GM21717 (cell line): ENCODE data around the gene TTC28.

ENCODE experiments used
- ATAC-seq: cut with Tn5 transposase; IDR thresholded peaks from one replicate; pipeline ENCODE4 v1.9.1; 2021; ENCODE audit warnings: mild to moderate bottlenecking, moderate library complexity; ENCODE audit not compliant: unreplicated experiment

TTC28 gene

GRCh38 chr22:28411125-28411524, 268.5 kb downstream of the TTC28 start:
- no peak for ATAC-seq

DNA sequence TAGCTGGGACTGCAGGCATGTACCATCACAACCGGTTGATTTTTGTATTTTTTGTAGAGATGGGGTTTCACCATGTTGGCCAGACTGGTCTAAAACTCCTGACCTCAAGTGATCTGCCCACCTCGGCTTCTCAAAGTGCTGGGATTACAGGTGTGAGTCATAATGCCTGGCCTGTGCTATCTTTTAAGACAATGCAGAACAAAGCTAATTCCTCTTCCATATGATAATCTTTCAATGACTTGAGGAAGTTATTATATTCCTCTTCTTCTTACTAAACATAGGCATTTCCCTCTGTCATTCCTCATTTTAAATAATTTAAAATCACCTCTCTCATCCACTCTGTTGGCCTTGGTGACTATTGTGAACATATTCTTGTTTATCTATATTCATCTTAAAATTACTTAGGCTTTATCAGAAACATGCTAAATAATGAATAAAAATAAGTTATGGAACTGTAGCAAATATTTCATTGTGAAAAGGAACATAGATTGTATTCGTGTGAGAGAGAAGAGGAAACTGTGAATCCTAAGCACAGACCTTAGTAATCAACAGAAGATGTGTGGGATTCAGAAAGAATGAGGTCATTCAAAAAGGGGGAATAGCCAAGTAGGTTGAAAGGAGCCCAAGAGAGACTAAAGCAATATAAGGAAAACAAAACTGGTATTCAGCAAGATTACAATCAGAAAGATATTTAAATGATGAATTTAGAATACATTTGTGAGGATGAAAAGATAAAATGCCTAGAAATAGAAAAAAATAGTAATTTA, 269.4 kb downstream of the TTC28 start:
- no peak for ATAC-seq

GRCh38 chr22:28408709-28409108, 270.9 kb downstream of the TTC28 start:
- no peak for ATAC-seq

- no peak for ATAC-seq
Measured at GRCh38 chr22:28407645-28408044, 272.0 kb downstream of the TTC28 start.

DNA sequence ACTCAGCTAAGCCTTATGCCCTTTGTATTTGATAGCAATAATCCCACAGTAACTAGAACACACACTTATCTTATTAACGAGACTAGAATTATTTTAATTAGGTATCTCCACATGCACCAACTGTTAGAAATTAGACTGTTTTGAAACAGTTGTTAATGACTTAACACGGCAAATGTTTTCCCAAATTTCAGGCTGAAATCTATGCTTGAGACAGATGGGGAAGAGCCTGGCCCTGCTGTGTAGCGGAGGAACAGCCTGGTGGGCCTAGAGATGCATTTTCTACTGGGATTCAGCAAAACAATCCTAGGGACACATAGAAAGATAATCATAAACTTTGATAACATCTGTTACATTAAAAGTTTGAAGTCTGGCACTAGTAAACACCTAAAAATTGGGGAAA, 273.4 kb downstream of the TTC28 start:
- no peak for ATAC-seq

- no peak for ATAC-seq
Measured at GRCh38 chr22:28405588-28405987, 274.1 kb downstream of the TTC28 start.

GRCh38 chr22:28402539-28402938, 277.1 kb downstream of the TTC28 start:
- ATAC-seq = no peak

GRCh38 chr22:28402060-28402459, 277.6 kb downstream of the TTC28 start:
- no peak for ATAC-seq

DNA sequence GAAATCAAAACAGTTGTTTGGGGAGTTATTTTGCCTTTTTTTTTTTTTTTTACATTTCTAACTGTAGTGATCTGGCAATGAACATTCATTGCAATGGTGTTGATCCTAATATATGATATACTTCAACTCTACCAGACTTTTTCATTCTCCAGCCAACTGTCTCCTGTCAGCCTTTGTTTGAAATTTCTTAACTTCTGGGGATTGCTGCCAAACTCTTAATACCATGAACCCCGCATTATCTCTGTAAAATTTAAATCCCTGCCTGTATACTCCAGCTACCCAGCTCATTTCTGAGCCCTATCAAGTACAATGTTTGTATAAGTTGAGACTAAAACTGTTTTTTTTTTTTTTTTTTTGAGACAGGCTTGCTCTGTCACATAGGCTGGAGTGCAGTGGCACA, 280.7 kb downstream of the TTC28 start:
- no peak for ATAC-seq

- no peak for ATAC-seq
Measured at GRCh38 chr22:28398355-28398754, 281.3 kb downstream of the TTC28 start.

DNA sequence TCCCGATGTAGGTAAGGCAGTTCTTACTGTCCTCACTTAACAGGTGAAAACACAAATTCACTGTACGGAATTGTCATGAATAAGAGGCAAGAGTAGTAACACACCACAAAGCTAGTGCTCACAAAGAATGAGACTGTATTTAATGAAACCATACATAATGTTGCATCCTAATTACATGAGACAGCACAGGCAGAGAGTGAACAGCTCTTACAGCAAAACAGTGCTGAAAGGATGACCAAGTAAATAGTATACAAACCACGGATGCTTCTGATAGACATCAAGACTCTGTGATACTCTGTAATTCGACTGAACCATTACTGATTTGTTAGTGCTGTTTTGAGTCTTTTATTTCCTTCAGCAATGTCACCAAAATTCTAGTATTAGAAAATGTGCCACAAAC, 282.3 kb downstream of the TTC28 start:
- ATAC-seq = no peak

- ATAC-seq = no peak
Measured at GRCh38 chr22:28395920-28396753, 283.5 kb downstream of the TTC28 start.

- ATAC-seq = no peak
Measured at GRCh38 chr22:28395520-28395919, 284.1 kb downstream of the TTC28 start.

- ATAC-seq = no peak
Measured at GRCh38 chr22:28394513-28395110, 285.0 kb downstream of the TTC28 start.

DNA sequence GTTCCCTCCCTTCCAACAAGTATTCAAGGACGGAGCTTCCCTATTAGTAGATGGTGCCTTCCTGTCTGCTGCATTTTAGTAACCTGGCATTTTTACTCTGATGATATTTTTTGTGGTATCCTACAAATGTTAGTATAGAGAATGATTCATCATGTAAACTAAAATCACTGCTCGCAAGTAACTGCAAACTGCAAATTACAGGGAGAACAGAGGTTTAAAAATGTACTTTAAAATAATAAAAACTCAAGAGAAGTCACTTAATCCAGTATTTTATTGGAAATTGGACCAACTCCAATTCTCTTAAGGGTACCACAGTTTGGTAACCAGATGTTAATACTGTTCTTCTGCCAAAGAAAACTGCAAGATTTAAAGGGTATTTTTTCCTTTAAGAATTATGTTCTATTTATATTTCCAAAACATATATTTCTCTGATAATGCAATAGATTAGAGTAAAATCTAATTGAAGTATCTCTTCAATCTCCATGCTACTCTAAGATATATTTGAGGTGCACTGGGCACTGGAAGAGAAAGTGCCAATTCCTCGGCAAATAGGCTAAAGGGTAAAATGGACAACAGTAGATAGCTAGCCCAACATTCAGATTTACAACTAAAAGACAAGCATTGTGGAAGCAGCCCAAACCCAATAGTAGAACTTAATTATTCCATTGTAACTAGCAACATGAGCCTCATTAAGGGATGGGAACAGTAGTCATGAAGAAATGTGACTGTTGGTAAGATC, 298.0 kb downstream of the TTC28 start:
- no peak for ATAC-seq

DNA sequence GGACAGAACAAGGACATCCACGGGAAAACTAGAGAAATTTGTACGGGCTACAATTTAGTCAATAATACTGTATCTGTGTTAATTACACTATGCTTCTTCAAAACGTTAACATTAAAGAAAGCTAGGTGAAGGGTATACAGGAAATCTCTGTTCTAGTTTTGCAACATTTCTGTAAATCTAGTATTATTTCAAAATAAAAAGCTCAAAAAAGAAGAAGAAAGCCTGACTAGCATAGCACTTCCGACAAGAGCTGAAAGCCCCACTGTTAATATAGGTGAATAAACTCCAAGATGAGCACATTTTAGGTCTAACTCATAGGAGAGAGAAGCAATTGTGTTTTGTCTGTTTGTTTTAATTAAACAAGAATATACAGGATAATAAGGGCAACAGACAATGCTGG, 299.7 kb downstream of the TTC28 start:
- ATAC-seq = no peak

- no peak for ATAC-seq
Measured at GRCh38 chr22:28379075-28379779, 300.4 kb downstream of the TTC28 start.

- ATAC-seq = no peak
Measured at GRCh38 chr22:28375761-28376534, 303.7 kb downstream of the TTC28 start.

- no peak for ATAC-seq
Measured at GRCh38 chr22:28373831-28374230, 305.8 kb downstream of the TTC28 start.

- no peak for ATAC-seq
Measured at GRCh38 chr22:28369854-28370253, 309.8 kb downstream of the TTC28 start.
